Nephron (organoid): ENCODE data around the gene CLDN6.
A peak's percentile ranks its signal among the peaks of the same experiment; 100 is the strongest.

Source experiments
- H3K27ac Mint-ChIP-seq, 3 experiments: 2 replicates each; pipeline ENCODE4 v1.8.0; 2020; ENCODE audit warnings: mixed read lengths in 3 of 3, mild to moderate bottlenecking in 2 of 3, moderate library complexity in 1 of 3
- H3K27me3 Mint-ChIP-seq: 2 replicates; pipeline ENCODE4 v1.8.0; 2021; ENCODE audit warnings: low read depth, mild to moderate bottlenecking, moderate library complexity, mixed read lengths
- H3K36me3 Mint-ChIP-seq: 2 replicates; pipeline ENCODE4 v1.8.0; 2020; ENCODE audit warnings: low read depth, mixed read lengths
- H3K4me1 Mint-ChIP-seq: 2 replicates; pipeline ENCODE4 v1.8.0; 2020; ENCODE audit warnings: mixed read lengths
- H3K4me3 Mint-ChIP-seq, 3 experiments: 2 replicates each; pipeline ENCODE4 v1.8.0; 2020; ENCODE audit warnings: mild to moderate bottlenecking in 3 of 3, mixed read lengths in 3 of 3, moderate library complexity in 2 of 3
- H3K9me3 Mint-ChIP-seq: 2 replicates; pipeline ENCODE4 v1.8.0; 2020; ENCODE audit warnings: mixed read lengths
- CTCF ChIP-seq, 3 experiments: fragments of 200-600 bp; sonication (generic); IDR thresholded peaks; one replicate each; pipeline ENCODE4 v1.5.0; 2021; ENCODE audit warnings: antibody characterized with exemption in 3 of 3; ENCODE audit not compliant: unreplicated experiment in 3 of 3

The CLDN6 gene

GRCh38 chr16:2975161-2975795, 42.7 kb downstream of the CLDN6 start:
- Mint-ChIP-seq H3K36me3 (no peaks in the 10 kb centered on the region), H3K4me1 (peaks cover 16% of the 10 kb centered on the region), H3K27me3 (no peaks in the 10 kb centered on the region), H3K27ac (no peak overlapping the region), H3K4me3 (no peak overlapping the region), H3K9me3 (no peaks in the 10 kb centered on the region)
- TF ChIP-seq CTCF (IDR thresholded peaks at IDR 0.05; ENCODE audit: unreplicated experiment in 3 of 3) = no peak

GRCh38 chr16:2974319-2975056, 43.5 kb downstream of the CLDN6 start:
- no peak for TF ChIP-seq CTCF (IDR thresholded peaks at IDR 0.05; ENCODE audit: unreplicated experiment in 3 of 3)
- Mint-ChIP-seq H3K4me1 (peaks cover 16% of the 10 kb centered on the region), H3K36me3 (no peaks in the 10 kb centered on the region), H3K27me3 (no peaks in the 10 kb centered on the region), H3K9me3 (no peaks in the 10 kb centered on the region), H3K4me3 (no peak overlapping the region), H3K27ac (no peak overlapping the region)

GRCh38 chr16:2973605-2974318, 44.2 kb downstream of the CLDN6 start:
- Mint-ChIP-seq H3K27ac (no peak overlapping the region), H3K27me3 (no peaks in the 10 kb centered on the region), H3K36me3 (no peaks in the 10 kb centered on the region), H3K4me3 (no peak overlapping the region), H3K9me3 (no peaks in the 10 kb centered on the region), H3K4me1 (peaks cover 16% of the 10 kb centered on the region)
- no peak for TF ChIP-seq CTCF (IDR thresholded peaks at IDR 0.05; ENCODE audit: unreplicated experiment in 3 of 3)

GRCh38 chr16:2973093-2973492, 44.9 kb downstream of the CLDN6 start:
- Mint-ChIP-seq H3K4me3 (no peak overlapping the region), H3K27ac (no peak overlapping the region), H3K9me3 (no peaks in the 10 kb centered on the region), H3K27me3 (peaks cover 6% of the 10 kb centered on the region), H3K36me3 (no peaks in the 10 kb centered on the region), H3K4me1 (peaks cover 23% of the 10 kb centered on the region)
- TF ChIP-seq CTCF (IDR thresholded peaks at IDR 0.05; ENCODE audit: unreplicated experiment in 3 of 3) = no peak

- no peaks in the 10 kb centered on the region for H3K36me3 Mint-ChIP-seq
- H3K4me3 Mint-ChIP-seq = peak overlapping the region; percentile 63 to 73 (median 69)
- H3K27ac Mint-ChIP-seq = no peak overlapping the region
- TF ChIP-seq CTCF (IDR thresholded peaks at IDR 0.05; ENCODE audit: unreplicated experiment in 3 of 3) = no peak
- peaks cover 22% of the 10 kb centered on the region for H3K4me1 Mint-ChIP-seq
- H3K27me3 Mint-ChIP-seq = peaks cover 7% of the 10 kb centered on the region
- H3K9me3 Mint-ChIP-seq = no peaks in the 10 kb centered on the region
These were observed 45.8 kb downstream of the CLDN6 start for GRCh38 chr16:2971985-2972784.
